Stromal cell of bone marrow (primary cell): Measurements from ENCODE around the gene HDAC8.
"Not testable (repeated sequence)": the region's sequence is repeated elsewhere in the genome, so short reads cannot be mapped to it uniquely, and the experiment has no call there.

ENCODE experiments used
- DNase-seq: peaks from one replicate; pipeline ENCODE4 v3.0.0-alpha.2; 2012; ENCODE audit warnings: low read depth

The HDAC8 gene

GRCh38 chrX:72372735-72373134 is 199.9 kb downstream of the HDAC8 start:
- no peak for DNase-seq

GRCh38 chrX:72371405-72371804 is 201.2 kb downstream of the HDAC8 start:
- no peak for DNase-seq

DNA sequence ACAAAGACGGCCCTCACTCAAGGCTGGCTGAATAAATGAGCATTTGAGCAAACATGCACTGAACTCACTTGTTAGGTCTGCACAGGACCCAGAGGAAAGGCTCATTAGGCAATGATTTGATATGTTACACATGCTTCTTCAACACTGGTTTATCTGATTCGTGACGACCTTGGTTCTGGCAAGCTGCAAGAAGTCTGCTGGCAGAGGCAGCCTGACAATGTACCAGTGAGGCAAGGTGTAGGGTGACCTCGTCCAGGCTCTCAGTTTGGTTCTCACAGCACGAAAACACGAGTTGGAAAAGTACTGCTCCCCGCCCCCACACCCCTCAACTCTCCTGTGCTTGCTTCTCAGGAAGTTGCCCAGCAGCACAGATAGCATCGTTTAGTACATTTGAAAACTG is 203.8 kb downstream of the HDAC8 start:
- DNase-seq: no peak

DNA sequence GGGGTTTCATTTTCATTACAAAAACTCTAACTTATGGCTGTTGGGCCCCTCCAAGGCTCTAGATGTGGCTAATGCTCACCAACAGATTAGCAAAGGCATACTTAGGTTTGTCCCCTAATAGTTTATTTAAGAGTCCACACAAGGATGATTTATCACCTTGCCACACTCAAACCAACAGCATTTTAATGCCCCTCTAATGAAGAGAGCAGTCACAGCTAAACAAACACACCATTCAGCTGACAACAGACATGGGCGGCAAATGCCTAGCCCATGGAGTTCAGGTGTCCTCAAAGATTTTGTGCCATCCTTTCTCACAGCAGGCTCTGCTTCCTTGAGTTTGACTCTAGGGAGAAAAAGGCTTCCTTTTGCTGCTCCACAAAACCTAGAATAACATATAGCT is 205.1 kb downstream of the HDAC8 start:
- DNase-seq: no peak

DNA sequence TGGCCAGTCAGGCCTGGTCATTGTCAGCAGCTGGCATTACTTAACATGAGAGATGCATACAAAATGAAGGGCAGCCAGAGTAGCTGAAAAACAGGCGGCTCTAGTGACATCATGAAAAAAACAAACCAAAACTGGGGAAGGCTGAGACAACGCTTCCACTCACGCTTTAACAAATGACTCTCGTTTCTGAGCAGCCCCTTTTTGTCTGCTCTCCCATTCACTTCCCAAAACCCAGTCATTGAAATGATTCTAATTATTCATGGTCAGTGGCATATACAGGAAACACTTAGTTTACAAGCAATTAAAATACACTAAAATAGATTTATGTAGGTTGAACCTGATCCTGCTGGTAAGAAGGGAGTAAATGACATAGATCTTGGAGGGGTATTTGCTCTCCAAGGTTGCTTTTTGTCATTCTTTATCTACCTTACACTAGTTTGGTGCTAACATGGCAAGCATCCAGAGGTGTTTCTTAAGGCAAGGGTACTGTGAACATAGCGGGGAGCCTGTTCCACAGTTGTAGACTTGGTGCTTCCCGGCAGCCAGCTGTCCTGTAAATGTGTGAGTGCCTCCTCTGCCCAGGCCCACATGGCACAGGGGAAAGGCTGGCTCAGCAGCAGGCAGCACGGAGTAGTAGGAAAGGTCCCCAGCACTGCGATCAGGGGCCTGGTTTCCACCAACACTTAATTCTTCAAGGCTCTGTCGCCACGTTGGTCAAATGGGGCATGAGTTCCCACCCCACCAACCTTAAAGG is 205.8 kb downstream of the HDAC8 start:
- no peak for DNase-seq

GRCh38 chrX:72366178-72366577 is 206.5 kb downstream of the HDAC8 start:
- no peak for DNase-seq

GRCh38 chrX:72365126-72365525 is 207.5 kb downstream of the HDAC8 start:
- no peak for DNase-seq

DNA sequence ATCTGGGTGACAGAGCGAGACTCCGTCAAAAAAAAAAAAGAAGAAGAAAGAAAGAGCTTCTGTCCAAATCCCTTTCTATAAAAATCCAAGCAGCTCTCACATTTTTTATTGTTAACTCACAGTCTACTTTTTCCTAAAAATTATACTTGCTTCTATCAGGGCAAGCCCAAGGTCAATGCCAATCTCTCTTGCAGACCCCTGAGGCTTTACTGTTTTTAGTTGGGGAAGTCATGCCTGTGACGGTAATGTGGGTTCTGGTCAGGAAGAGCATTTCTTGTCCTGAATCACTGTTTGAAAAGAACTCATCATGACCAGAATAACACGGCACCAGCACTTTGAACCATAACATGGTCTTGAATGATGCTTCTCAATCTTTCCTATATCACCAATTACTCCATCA is 212.3 kb downstream of the HDAC8 start:
- DNase-seq: no peak

DNA sequence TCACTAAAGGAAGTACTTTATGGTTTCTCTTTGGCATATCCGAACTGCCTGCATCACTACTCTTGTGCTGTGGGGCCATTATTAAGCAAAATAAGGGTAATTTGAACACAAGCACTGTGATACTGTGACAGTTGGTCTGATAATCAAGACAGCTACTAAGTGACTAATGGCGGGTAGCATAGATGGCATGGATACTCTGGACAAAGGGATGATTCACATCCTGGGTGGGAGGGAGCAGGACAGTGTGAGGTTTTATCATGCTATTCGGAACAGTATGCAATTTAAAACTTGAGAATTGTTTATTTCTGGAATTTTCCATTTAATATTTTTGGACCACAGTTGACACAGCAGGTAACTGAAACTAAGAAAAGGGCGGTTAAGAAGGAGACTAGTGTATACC is 214.3 kb downstream of the HDAC8 start:
- DNase-seq: no peak

- DNase-seq: no peak
Measured at GRCh38 chrX:72352786-72353185, 219.9 kb downstream of the HDAC8 start.

- peak; percentile 28 for DNase-seq
Measured at GRCh38 chrX:72351606-72352334, 220.9 kb downstream of the HDAC8 start.

GRCh38 chrX:72349190-72349589 is 223.5 kb downstream of the HDAC8 start:
- no peak for DNase-seq

DNA sequence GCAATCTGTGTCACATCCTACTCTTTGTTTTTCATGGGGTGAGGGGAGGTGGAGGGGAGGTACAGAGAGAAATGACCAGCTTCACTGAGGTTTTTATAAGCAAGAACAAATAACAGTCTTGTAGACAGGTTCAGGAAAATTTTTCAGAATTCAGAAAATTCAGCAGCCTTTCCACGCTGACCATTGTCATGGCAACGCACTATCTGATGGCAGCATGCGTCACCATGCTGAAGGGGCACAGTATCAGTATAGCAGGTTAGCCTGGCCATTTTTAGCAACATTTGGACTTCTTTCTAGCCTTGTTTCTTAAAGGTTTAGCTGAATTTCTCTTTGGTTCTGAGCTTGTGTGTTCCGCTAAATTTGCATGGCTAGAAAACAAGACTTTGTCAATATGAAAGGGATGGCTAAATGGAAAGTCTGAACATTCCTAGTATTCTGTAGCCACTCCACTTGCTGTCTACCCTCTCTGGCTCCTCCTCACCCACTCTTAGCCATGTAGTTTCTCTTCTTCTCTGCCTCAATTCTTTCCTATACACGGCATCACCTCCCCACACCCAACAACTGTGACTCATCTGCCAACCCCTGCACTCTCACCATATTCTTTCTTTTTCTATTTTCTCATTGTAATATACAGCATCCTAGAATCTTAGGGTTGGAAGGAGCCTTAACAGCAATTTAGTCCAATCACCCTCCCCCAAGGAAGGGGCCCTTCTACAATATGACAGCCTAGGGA is 224.2 kb downstream of the HDAC8 start:
- no peak for DNase-seq

DNA sequence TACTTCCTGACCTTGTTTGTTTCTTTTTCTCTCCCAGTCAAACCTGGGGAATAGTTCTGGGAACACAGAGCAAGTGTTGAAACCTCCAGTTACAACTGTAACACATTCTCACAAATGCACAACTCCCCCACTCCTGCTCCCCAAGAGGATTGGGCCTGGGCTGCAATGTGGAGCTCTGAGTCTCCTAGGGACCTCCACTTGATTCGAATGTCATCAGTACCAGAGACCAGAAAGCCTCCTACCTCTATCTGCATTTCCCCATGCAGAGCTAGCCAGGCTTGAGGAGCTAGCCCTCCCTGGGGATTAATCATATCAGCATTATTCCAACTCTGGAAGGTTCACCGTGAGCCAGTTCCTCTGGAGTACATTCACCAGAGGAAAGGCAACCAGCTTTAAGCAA is 225.3 kb downstream of the HDAC8 start:
- DNase-seq: no peak

DNA sequence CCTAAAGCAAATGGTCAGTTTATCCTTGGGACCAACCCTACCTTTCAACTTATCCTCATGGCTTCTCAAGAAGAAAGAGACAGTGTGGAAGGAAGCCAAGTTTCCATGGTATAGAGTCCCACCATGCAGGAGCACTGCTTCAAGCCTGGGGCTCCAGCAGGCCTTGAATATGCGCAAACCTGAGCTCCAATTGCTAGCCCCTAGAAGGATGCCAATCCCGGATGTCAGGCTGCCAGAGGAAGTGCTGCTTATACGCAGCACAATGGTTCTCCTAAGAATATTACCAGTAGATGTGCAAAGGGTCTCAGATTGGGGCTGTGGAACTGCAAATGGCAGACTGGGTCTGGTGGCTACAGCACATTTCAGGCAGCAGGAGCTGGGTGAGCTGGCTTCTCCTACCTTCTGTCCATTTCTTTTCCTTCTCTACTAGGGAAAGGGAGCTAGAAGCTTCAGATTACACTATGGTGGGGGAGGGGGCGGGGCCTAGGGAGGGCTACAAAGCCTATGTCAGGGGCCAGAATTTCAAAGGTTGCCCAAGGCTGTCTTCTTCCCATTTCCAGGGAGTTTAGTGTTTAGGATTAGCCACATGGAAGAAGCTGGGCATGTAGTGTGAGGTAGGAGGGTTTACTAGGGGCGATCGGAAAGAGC is 226.2 kb downstream of the HDAC8 start:
- no peak for DNase-seq

GRCh38 chrX:72340626-72341025 is 232.0 kb downstream of the HDAC8 start:
- DNase-seq: no peak

DNA sequence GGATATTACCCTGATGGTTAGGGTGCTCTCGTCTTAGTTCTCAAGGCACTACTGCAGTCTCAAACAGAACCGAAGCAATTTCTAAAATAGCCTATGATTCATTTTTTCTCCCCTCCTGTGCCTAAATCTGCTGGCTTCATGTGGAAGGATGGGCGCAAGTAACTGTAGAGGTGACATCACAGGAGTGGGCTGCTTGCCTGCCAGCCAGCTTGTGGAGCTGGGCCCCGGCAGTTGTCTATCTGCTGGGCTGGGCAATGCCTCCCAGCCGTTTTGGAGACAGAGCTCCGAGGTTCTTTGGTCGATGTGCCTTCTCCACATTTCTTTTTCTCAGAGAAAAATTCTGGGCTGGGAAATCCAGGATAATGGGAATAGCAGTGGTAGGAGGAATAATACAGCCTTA is 232.6 kb downstream of the HDAC8 start:
- DNase-seq: no peak

- no peak for DNase-seq
Measured at GRCh38 chrX:72330131-72330530, 242.5 kb downstream of the HDAC8 start.

GRCh38 chrX:72326605-72327300 is 245.9 kb downstream of the HDAC8 start:
- DNase-seq: no peak

GRCh38 chrX:72319651-72320050 is 253.0 kb downstream of the HDAC8 start:
- DNase-seq: not testable (repeated sequence)

DNA sequence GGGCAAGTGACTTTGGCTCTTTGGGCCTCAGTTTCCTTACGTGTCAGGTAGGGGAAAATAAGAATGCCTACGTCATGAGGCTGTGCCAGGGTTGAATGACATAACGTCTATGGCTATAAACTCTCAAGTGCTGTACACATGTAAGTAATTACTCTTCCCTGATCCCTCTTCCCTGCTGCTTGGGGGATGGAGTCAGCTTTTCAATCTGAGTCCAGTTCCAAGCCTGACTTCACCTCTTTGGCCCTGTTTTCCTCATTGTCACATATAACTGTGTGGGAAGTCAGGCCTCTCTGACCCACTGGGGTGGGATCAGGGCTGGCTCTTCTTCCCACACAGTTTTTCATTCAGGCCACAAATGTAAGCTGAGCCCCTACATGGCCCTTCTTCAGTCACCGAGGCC is 255.5 kb downstream of the HDAC8 start:
- no peak for DNase-seq
